HG03066 (cell line): ENCODE results near the gene MYH7.
"Not testable (repeated sequence)": the region's sequence is repeated elsewhere in the genome, so short reads cannot be mapped to it uniquely, and the experiment has no call there.

Experiments used
- ATAC-seq: cut with Tn5 transposase; IDR thresholded peaks from one replicate; pipeline ENCODE4 v1.9.1; 2021; ENCODE audit warnings: low read depth; ENCODE audit not compliant: unreplicated experiment

MYH7 gene

DNA sequence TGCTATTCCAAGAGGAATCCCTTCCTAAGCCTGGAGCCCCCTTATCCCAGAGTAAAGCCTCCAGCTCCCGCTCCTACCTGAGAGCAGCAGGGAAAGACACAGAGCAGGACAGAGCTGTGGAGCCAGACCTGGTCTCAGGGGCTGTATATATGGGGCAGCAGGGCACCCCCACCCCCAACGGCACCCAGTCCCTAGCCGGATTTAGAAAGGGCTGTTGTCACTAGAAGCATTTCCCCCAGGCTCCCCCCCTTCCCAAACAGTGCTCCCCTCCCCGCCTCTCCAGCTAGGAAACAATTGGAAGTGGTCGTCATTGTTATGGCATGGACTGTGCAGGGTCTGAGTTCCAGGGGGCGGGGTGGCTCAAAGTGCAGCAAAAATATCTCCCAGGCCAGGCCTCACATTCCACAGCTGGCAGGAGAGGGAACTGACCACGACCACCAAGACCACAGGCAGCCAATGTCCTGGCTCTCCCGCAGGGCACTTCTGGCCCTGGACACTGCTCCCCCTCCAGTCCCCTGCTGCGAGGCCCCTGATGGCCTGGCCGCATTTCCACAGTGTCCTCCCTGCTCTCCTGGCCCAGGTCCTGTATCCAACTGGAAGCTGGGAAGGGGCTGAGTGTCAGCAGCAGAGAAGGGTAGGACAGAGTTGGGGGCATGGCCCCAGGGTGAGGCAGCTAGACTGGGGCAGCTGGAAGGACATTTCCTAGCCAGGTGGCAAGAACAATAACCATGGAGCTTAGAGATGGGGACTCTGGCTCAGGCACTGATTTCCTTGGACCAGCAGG, at the start of gene MYH7:
MYH7 (minus strand) TSS at position 118 of the 784 bp plus-strand sequence. CDS start 1,928 bp downstream, outside the sequence.
- no peak for ATAC-seq

GRCh38 chr14:23483236-23483854, 47.9 kb upstream of the MYH7 start:
- ATAC-seq = no peak

DNA sequence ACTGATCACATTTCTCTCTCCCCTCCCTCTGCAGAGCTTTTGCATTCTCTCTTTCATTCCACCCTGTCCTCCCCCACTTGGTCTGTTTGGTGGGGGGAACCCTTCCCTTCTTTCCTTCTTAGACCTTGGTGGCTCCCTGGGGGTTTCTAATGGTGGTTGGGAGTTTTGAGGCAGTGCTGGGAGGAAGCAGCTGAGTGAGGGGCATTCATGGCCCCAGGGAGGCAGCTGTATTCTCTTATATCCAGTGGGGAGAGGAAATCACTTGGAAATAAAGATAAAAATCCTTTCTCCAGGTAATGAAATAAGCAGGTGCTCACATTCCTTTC, 47.3 kb upstream of the MYH7 start:
- ATAC-seq = no peak

DNA sequence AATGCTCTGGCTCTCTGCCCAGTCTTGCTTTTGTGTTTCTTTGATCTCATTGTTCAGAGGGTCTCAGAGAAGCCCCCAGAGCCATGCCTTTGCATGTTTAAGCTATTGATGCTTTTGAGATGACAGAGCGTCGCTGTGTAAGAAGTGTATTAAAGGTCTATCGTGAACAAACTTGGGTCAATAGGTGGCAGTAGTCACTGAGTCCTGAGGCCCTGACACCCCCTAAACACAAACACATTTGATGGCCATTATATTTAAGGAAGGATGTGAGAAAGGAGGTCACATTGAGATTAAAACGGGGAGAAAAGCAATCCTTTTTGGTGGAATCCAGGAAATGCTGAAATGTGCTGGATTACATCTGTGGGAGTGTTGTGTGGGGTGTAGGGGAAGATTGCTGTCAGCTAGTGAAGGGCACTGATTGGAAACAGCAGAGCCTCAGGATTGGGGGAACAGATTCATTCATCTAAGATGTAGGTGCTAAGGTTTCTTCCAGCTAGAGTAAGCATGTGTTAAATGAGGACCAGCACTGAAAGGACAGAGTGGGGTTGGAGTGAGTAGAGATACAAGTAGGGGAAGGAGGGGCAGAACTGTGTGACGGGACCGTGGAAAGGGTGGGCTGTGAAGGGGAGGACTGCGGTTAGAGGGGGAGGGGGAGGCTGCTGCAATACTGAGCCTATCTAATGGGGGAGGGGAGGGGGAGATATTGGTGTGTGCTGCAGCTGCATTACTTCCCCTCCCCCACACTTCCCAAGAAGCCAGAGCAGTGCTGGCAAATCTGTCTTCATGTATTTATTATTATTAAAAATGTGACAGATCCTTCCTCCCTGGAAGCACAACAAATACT, 46.7 kb upstream of the MYH7 start:
- no peak for ATAC-seq

DNA sequence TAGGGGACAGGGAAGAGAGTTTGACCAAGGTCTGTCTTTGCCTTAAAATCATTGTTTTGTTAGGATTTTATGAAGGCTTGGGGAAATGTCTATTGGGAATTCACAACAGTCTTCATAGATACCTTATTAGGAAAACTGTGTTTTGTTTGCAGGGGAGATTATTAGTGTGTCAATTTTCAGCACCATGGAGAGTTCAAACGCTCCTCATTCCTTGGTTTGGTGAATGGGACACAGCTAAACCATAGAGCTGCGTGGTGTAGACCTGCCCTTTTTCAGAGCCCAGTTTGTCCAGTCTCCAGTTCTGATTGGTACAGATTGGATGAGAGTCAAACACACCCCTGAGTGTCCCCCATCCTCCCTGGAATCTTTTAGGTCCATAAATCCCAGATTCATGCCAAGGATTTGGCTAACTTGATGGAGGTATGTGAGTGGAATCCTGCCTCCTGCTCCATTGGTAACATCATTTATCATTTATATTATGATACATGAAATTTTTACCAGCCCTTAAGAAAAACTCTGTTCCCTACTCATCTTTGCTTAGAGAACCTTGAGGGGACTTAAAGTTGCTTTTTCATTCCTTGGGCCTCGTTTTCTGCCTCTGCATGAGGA, 46.0 kb upstream of the MYH7 start:
- no peak for ATAC-seq

DNA sequence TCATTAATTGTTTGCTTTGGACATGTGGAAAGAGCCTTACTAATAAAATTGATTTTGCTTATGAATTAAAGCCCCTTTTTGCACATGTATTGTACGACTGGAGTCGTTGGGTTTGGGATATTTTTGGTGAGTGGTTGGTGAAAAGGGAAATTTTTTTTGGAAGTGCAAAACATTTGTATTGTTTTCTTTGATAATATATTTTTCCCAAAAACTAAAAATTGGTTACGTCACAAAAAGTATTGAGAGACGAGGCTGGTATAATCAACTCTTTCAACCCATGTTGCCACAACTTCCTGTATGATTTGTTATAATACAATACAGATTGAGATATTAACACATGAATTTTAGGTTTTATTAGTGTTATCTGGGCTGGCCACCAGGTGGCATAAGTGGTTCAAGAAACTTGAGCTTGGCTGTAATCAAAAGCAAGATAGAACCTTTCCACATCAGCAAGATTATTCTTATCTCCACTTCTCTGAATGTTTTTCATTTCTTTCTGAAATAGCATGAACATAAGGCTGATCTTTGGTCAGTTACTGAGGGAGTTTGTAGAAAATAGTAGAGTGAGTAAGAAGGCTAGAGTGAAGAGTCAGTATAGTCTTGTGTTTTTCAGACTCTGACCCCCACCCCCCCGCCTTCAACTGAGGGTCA, 42.8 kb upstream of the MYH7 start:
- ATAC-seq = no peak

GRCh38 chr14:23470947-23471346, 35.5 kb upstream of the MYH7 start:
- ATAC-seq = no peak

- peak; percentile 2 for ATAC-seq
Observed at GRCh38 chr14:23469906-23470403, 34.5 kb upstream of the MYH7 start.

GRCh38 chr14:23469127-23469905, 33.9 kb upstream of the MYH7 start, which contains the start of gene NGDN:
TSS of gene NGDN (plus strand) at chr14:23469703. CDS start at chr14:23469716, 13 bp downstream.
- ATAC-seq = peak; percentile 97

DNA sequence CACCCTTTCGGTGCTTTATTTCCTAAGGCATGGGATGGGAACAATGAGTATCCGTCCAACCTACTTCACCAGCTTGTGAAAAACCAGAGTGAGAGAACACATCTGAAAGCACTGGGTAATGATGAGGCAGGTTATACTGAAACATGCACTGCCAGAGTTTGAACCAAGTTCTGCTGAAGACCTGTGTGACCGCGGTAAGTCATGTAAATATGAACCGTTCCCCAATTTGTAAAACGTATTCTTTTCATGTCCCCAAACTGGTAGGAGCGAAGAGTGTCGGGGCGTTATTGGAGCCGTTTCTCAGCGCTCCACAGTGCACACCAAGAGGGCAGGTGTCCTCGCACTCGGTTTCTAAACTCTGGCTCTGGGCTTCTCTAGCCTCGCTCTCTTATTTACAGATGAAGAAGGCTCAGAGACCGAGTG, 33.3 kb upstream of the MYH7 start:
- ATAC-seq = no peak

- ATAC-seq = no peak
Observed at GRCh38 chr14:23465261-23465660, 29.8 kb upstream of the MYH7 start.

GRCh38 chr14:23464700-23465099, 29.2 kb upstream of the MYH7 start:
- no peak for ATAC-seq

DNA sequence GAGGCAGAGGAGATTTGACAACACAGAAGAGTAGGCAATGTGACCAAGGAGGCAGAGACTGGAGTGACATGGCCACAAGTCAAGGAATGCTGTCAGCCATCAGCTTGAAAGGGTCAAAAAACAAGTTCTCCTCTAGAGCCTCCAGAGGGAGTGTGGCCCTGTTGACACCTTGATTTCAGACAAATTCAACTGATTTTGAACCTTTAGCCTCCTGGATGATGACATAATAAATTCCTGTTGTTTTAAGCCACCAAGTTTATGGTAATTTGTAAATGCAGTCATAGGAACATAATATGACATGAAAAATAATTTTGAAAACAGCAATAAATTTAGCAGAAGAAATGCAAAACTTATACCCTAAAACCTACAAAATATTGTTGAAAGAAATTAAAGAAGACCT, 25.5 kb upstream of the MYH7 start:
- ATAC-seq = no peak

DNA sequence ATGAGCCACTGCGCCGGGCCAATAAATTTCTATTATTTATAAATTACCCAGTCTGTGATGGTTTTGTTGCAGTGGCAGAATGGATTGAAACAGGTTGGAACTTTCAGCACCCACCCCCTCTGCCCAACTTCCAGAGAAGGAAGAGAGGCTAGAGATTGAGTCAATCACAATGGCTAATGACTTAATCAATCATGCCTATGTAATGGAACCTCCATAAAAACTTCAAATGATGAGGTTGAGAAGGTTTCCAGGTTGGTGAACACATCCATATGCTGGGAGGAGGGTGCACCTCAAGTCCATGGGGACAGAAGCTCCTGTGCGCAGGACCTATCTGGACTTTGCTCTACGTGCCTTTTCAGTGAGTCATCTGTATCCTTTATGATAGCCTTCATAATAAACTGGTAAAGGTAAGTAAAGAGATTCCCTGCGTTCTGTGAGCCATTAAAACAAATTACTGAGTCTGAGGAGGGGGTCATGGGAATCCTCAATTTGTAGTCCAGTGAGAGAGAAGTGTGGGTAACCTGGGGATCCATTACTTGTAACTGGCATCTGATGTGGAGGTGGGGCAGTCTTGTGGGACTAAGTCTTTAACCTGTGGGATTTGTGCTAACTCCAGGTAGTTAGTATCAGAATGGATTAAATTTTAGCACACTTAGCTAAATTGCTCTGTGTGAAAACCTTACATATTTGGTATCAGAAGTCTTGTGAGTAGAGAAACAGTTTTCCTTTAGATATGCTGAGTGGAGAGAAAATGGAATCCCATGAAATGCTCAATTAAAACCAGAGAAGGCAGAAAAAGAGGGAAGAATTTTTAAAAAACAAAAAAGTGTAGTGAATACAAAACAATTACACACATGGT, 22.4 kb upstream of the MYH7 start:
- no peak for ATAC-seq

GRCh38 chr14:23456883-23457586, 21.6 kb upstream of the MYH7 start:
- not testable (repeated sequence) for ATAC-seq

- ATAC-seq = no peak
Observed at GRCh38 chr14:23454445-23454856, 19.0 kb upstream of the MYH7 start.

- no peak for ATAC-seq
Observed at GRCh38 chr14:23452237-23452636, 16.8 kb upstream of the MYH7 start.

- ATAC-seq = no peak
Observed at GRCh38 chr14:23450379-23450778, 14.9 kb upstream of the MYH7 start.
